ENCODE data around the gene OR3A1. TPM values are rescaled to one million over a fixed set of nuclear protein-coding genes. Genes with fewer than 3 reads are reported as not detected.
"Not testable (repeated sequence)": the region's sequence is repeated elsewhere in the genome, so short reads cannot be mapped to it uniquely, and the experiment has no call there.

OR3A1 gene
- total RNA-seq = not detected

GRCh38 chr17:3298260-3298659, at the start of gene OR3A1:
OR3A1 (minus strand) TSS chr17:3298360; CDS start chr17:3292582, 5,778 bp downstream.
- no peak for DNase-seq

- DNase-seq = not testable (repeated sequence)
These were observed 44.6 kb upstream of the OR3A1 start for GRCh38 chr17:3342782-3343181.

- DNase-seq = no peak
These were observed 37.7 kb upstream of the OR3A1 start for GRCh38 chr17:3335876-3336275.

GRCh38 chr17:3318336-3318735, 20.2 kb upstream of the OR3A1 start:
- DNase-seq = no peak

- no peak for DNase-seq
These were observed 18.7 kb upstream of the OR3A1 start for GRCh38 chr17:3316836-3317235.

GRCh38 chr17:3308603-3309002, 10.4 kb upstream of the OR3A1 start:
- no peak for DNase-seq

GRCh38 chr17:3295632-3296031, 2.5 kb downstream of the OR3A1 start:
- no peak for DNase-seq

- DNase-seq = not testable (repeated sequence)
These were observed 4.6 kb downstream of the OR3A1 start for GRCh38 chr17:3293548-3293947.

GRCh38 chr17:3282901-3283300, 15.3 kb downstream of the OR3A1 start:
- no peak for DNase-seq

- no peak for DNase-seq
These were observed 22.0 kb downstream of the OR3A1 start for GRCh38 chr17:3276126-3276525.

- no peak for DNase-seq
These were observed 26.9 kb downstream of the OR3A1 start for GRCh38 chr17:3271072-3271848.

- DNase-seq = no peak
These were observed 37.6 kb downstream of the OR3A1 start for GRCh38 chr17:3260600-3260999.

GRCh38 chr17:3260163-3260562, 38.0 kb downstream of the OR3A1 start:
- no peak for DNase-seq

GRCh38 chr17:3256575-3256974, 41.6 kb downstream of the OR3A1 start:
- DNase-seq = no peak

- DNase-seq = not testable (repeated sequence)
These were observed 49.1 kb downstream of the OR3A1 start for GRCh38 chr17:3249013-3249412.

GRCh38 chr17:3244841-3245240, 53.3 kb downstream of the OR3A1 start:
- not testable (repeated sequence) for DNase-seq

GRCh38 chr17:3241044-3241443, 57.1 kb downstream of the OR3A1 start:
- not testable (repeated sequence) for DNase-seq

Other genes starting within 250 kb of the OR3A1 start
- gene OR1D5, start 234.8 kb downstream of the OR3A1 start, total RNA-seq = not detected
- gene OR1D2, start 193.9 kb downstream of the OR3A1 start, total RNA-seq = not detected
- not detected for gene OR1G1, start 170.8 kb downstream of the OR3A1 start, total RNA-seq
- gene OR1A2, start 100.8 kb downstream of the OR3A1 start, total RNA-seq = not detected
- gene OR1A1, start 90.7 kb downstream of the OR3A1 start, total RNA-seq = not detected
- gene OR3A2, start 87.9 kb upstream of the OR3A1 start, total RNA-seq = 0.94 TPM
- not detected for gene OR1E1, start 100.0 kb upstream of the OR3A1 start, total RNA-seq
- not detected for gene OR3A3, start 113.0 kb upstream of the OR3A1 start, total RNA-seq
- not detected for gene OR1E2, start 135.5 kb upstream of the OR3A1 start, total RNA-seq
- gene SPATA22, start 173.5 kb upstream of the OR3A1 start, total RNA-seq = 0.78 TPM
- 1.4 TPM for gene ASPA, start 177.6 kb upstream of the OR3A1 start, total RNA-seq